HEK293T (cell line): ENCODE data around the gene IVD.

Experiments
- ARNT ChIP-seq: fragments of 450-650 bp; IDR thresholded peaks from 2 replicates; pipeline ENCODE4 v1.6.1; 2017; ENCODE audit warnings: mild to moderate bottlenecking
- L3MBTL2 ChIP-seq: fragments of 450-650 bp; conservative IDR thresholded peaks from 2 replicates; pipeline ENCODE4 v1.6.1; 2016; ENCODE audit warnings: mild to moderate bottlenecking
- SP1 ChIP-seq: fragments of 450-650 bp; IDR thresholded peaks from 2 replicates; pipeline ENCODE4 v1.6.1; 2017
- TARDBP ChIP-seq: fragments of 450-650 bp; IDR thresholded peaks from 2 replicates; pipeline ENCODE4 v1.6.1; 2016

GRCh38 chr15:40425681-40426080, 20.1 kb downstream of the IVD start:
- TF ChIP-seq TARDBP, result no peak
- no peak for TF ChIP-seq ARNT
- TF ChIP-seq SP1, result no peak
- no peak for TF ChIP-seq L3MBTL2
